Endothelial cell of umbilical vein (primary cell): ENCODE results near the gene TRAIP. TPM values are rescaled to one million over a fixed set of nuclear protein-coding genes. Genes with fewer than 3 reads are reported as not detected.

Experiments
- BruUV-seq: library from RNA; stranded (reverse); fragments of 400-500 nt; replicated peaks from 2 replicates; lab custom pipeline; 2021; lab: Mats Ljungman, UMichigan
- CTCF ChIA-PET: fragments of 300-600, 350-600 bp; sonication (Branson Sonifier 250); formaldehyde crosslinking; loops from one replicate; lab custom pipeline; 2021; ENCODE audit warnings: antibody characterized with exemption, inconsistent platforms; lab: Charles Lee
- POLR2A ChIA-PET: fragments of 300-600, 350-600 bp; sonication (Branson Sonifier 250); formaldehyde crosslinking; loops from one replicate; lab custom pipeline; 2021; ENCODE audit warnings: antibody characterized with exemption, inconsistent platforms; lab: Charles Lee
- DNase-seq: peaks from one replicate; pipeline ENCODE4 v3.0.0-alpha.2; 2011; ENCODE audit warnings: low read depth, low spot score
- FAIRE-seq: peaks from 2 replicates; lab custom pipeline; 2011; peaks lifted over from hg19 to GRCh38; lab: Jason Lieb, UNC
- H2AFZ ChIP-seq: 2 replicates; pipeline ENCODE4 v1.6.0; 2012; ENCODE audit warnings: low read depth, low read length, control low read depth, inconsistent platforms
- H3K27ac ChIP-seq: 2 replicates; pipeline ENCODE4 v1.5.1; 2011; ENCODE audit warnings: low read depth, mild to moderate bottlenecking, control low read depth, low read length, moderate library complexity; ENCODE audit not compliant: insufficient read depth
- H3K27me3 ChIP-seq, 2 experiments: 2 replicates each; pipeline versions ENCODE4 v1.6.0 to v1.6.1; 2011; ENCODE audit warnings: low read length in 2 of 2, mixed read lengths in 1 of 2; ENCODE audit not compliant: control insufficient read depth in 2 of 2, insufficient read depth in 2 of 2
- H3K36me3 ChIP-seq, 2 experiments: 2 replicates in 1 of 2; 3 replicates in 1 of 2; pipeline ENCODE4 v1.5.1; 2011; ENCODE audit warnings: low read length in 2 of 2, mild to moderate bottlenecking in 1 of 2, moderate library complexity in 1 of 2; ENCODE audit not compliant: control insufficient read depth in 2 of 2, insufficient read depth in 2 of 2; ENCODE audit errors: extremely low read depth in 1 of 2
- H3K4me1 ChIP-seq: 3 replicates; pipeline ENCODE4 v1.5.1; 2011; ENCODE audit warnings: mild to moderate bottlenecking, low read length; ENCODE audit not compliant: control insufficient read depth, insufficient read depth; ENCODE audit errors: extremely low read depth
- H3K4me2 ChIP-seq: 2 replicates; pipeline ENCODE4 v1.6.1; 2011; ENCODE audit warnings: low read length, control low read depth, mixed read lengths; ENCODE audit not compliant: insufficient read depth
- H3K4me3 ChIP-seq, 3 experiments: fragments of 200-600 bp in 1 of 3; sonication (generic), shearing (Covaris generic) in 1 of 3; replicated peaks in 1 of 3; 2 replicates each; pipeline ENCODE4 v1.5.1; 2011 to 2016; ENCODE audit warnings: control low read depth in 3 of 3, low read length in 3 of 3, mild to moderate bottlenecking in 2 of 3, inconsistent platforms in 1 of 3, low read depth in 1 of 3, moderate library complexity in 1 of 3; ENCODE audit not compliant: insufficient read depth in 1 of 3
- H3K79me2 ChIP-seq: 2 replicates; pipeline ENCODE4 v1.6.0; 2012; ENCODE audit warnings: low read length, inconsistent platforms; ENCODE audit not compliant: control insufficient read depth, insufficient read depth
- H3K9ac ChIP-seq: replicated peaks from 2 replicates; pipeline ENCODE3; 2011; ENCODE audit warnings: low read length, control low read depth; ENCODE audit not compliant: insufficient read depth; ENCODE audit errors: extremely low read depth
- H3K9me1 ChIP-seq: replicated peaks from 3 replicates; pipeline ENCODE4 v1.6.0; 2011; ENCODE audit warnings: mild to moderate bottlenecking, low read length; ENCODE audit not compliant: control insufficient read depth, insufficient read depth; ENCODE audit errors: extremely low read depth
- H3K9me3 ChIP-seq: replicated peaks from 2 replicates; pipeline ENCODE4 v1.5.1; 2012; ENCODE audit warnings: low read length, inconsistent platforms; ENCODE audit not compliant: control insufficient read depth, insufficient read depth
- H4K20me1 ChIP-seq: replicated peaks from 2 replicates; pipeline ENCODE3; 2011; ENCODE audit warnings: mild to moderate bottlenecking, low read length; ENCODE audit not compliant: control insufficient read depth, insufficient read depth; ENCODE audit errors: extremely low read depth
- CTCF ChIP-seq, 2 donors: IDR thresholded peaks; 1 replicate in 1 of 2; 2 replicates in 1 of 2; pipeline ENCODE4 v1.5.1; 2011; ENCODE audit warnings: low read length in 2 of 2, mild to moderate bottlenecking in 2 of 2, moderate library complexity in 2 of 2, control low read depth in 1 of 2, inconsistent platforms in 1 of 2, low read depth in 1 of 2; ENCODE audit not compliant: insufficient read depth in 1 of 2; ENCODE audit errors: extremely low read depth in 1 of 2
- EZH2 ChIP-seq: IDR thresholded peaks from 2 replicates; pipeline ENCODE4 v1.6.1; 2012; ENCODE audit warnings: borderline replicate concordance, low read depth, mild to moderate bottlenecking, moderate library complexity, low read length, inconsistent platforms; ENCODE audit not compliant: severe bottlenecking
- FOS ChIP-seq: IDR thresholded peaks from 2 replicates; pipeline ENCODE4 v1.6.1; 2011; ENCODE audit warnings: mild to moderate bottlenecking, low read length, moderate library complexity, borderline replicate concordance; ENCODE audit not compliant: insufficient read depth
- GATA2 ChIP-seq: IDR thresholded peaks from 2 replicates; pipeline ENCODE4 v1.7.0; 2011; ENCODE audit warnings: low read depth, mild to moderate bottlenecking, moderate library complexity, mixed read lengths, low read length; ENCODE audit not compliant: insufficient read length, insufficient read depth
- JUN ChIP-seq: IDR thresholded peaks from 2 replicates; pipeline ENCODE4 v1.6.1; 2011; ENCODE audit warnings: borderline replicate concordance, low read depth; ENCODE audit not compliant: insufficient read length, insufficient read depth
- MAX ChIP-seq: IDR thresholded peaks from 2 replicates; pipeline ENCODE4 v1.6.1; 2011; ENCODE audit not compliant: insufficient read depth, insufficient read length
- MYC ChIP-seq: IDR thresholded peaks from one replicate; pipeline ENCODE4 v1.6.1; 2011; ENCODE audit warnings: mild to moderate bottlenecking, low read depth, low read length
- POLR2A ChIP-seq: IDR thresholded peaks from 2 replicates; pipeline ENCODE4 v1.6.1; 2012; ENCODE audit warnings: low read depth, mild to moderate bottlenecking, control low read depth, low read length
- POLR2AphosphoS5 ChIP-seq: IDR thresholded peaks from 2 replicates; pipeline ENCODE4 v1.6.1; 2012; ENCODE audit warnings: low read depth, mild to moderate bottlenecking, control low read depth, low read length, moderate library complexity; ENCODE audit not compliant: insufficient read depth
- dilution Hi-C: fragments of 300-500 bp; cut with MboI; formaldehyde crosslinking; loops from one replicate; pipeline ENCODE4 v1.15.0; 2019; ENCODE audit warnings: low sequenced_read_pairs; ENCODE audit not compliant: extremely low pct_ligation_motif_present
- intact Hi-C: fragments of 100-400 bp; cut with micrococcal nuclease; formaldehyde crosslinking; loops from one replicate; pipeline ENCODE4 v1.10.0; 2022
- polyA plus RNA-seq, 4 experiments: library from polyadenylated mRNA; depleted of rRNA in 3 of 4; stranded (reverse) in 3 of 4; unstranded in 1 of 4; fragments of >200 nt; gene quantifications; 2 replicates each; pipeline versions ENCODE4 v1.2.1 to v1.2.3, GENCODE V29; 2011 to 2012; ENCODE audit warnings: missing spikeins in 1 of 4
- total RNA-seq: library from RNA; stranded (reverse); gene quantifications from 2 replicates; pipeline ENCODE4 v1.2.3, GENCODE V29; 2021

Gene TRAIP
- total and polyA plus RNA-seq, 2 donors (not counting 3 experiments of a cell fraction or from before 2014, with no cell fraction given), result 9.5 to 13.4 TPM

- POLR2A ChIA-PET, result no interaction called here
Measured at GRCh38 chr3:49898991-49899390, 42.6 kb upstream of the TRAIP start.

More at GRCh38 chr3:49898991-49899390, 42.6 kb upstream of the TRAIP start:
- H3K4me3 ChIP-seq, result no peak overlapping the region
- no peaks in the 10 kb centered on the region for H3K27me3 ChIP-seq
- no peaks in the 10 kb centered on the region for H3K36me3 ChIP-seq
- no peak for TF ChIP-seq CTCF (IDR thresholded peaks at IDR 0.05; ENCODE audit: extremely low read depth in 1 of 2, insufficient read depth in 1 of 2, low read depth in 1 of 2, low read length in 2 of 2)
- TF ChIP-seq MYC, result no peak
- no peak for TF ChIP-seq MAX
- TF ChIP-seq POLR2AphosphoS5, result no peak
- no peak for TF ChIP-seq EZH2
- TF ChIP-seq FOS, result no peak
- TF ChIP-seq GATA2, result no peak
- TF ChIP-seq JUN, result no peak
- no peak for TF ChIP-seq POLR2A
- H3K27ac ChIP-seq, result no peak overlapping the region
- BruUV-seq, result no TSS peak
- H3K79me2 ChIP-seq, result no peaks in the 10 kb centered on the region
- DNase-seq (no peak), FAIRE-seq (no peak)
- H3K4me1 ChIP-seq, result peaks cover 4% of the 10 kb centered on the region
- intact Hi-C loops (loop anchor here (1.0 kb wide), 1 partner anchor 97 kb away; no protein-coding TSS in a partner anchor), dilution Hi-C loops (no loop called here)
- no peak overlapping the region for H3K9ac ChIP-seq
- no peaks in the 10 kb centered on the region for H3K9me3 ChIP-seq
- H4K20me1 ChIP-seq, result no peaks in the 10 kb centered on the region
- CTCF ChIA-PET, result interaction anchor here (1.1 to 5.5 kb wide), 5 partner anchors 9 to 195 kb away, joined by 3 to 65 read pairs (median 10); no protein-coding TSS in a partner anchor
- H3K4me2 ChIP-seq, result no peak overlapping the region
- no peaks in the 10 kb centered on the region for H3K9me1 ChIP-seq
- H2AFZ ChIP-seq, result no peak overlapping the region
